MM.1S (cell line): ENCODE data around the gene COL27A1.

Experiments used
- DNase-seq: peaks from one replicate; pipeline ENCODE4 v3.0.0-alpha.2; 2015
- H2AFZ ChIP-seq: fragments of 300-600 bp; sonication (generic); 2 replicates; pipeline ENCODE4 v1.6.0; 2016; ENCODE audit warnings: antibody characterized with exemption, low read length
- H3F3A ChIP-seq: fragments of 300-600 bp; sonication (generic); 2 replicates; pipeline ENCODE4 v1.6.1; 2016; ENCODE audit warnings: mild to moderate bottlenecking, antibody characterized with exemption, low read length, moderate library complexity, mixed read lengths; ENCODE audit not compliant: insufficient read depth
- H3K27ac ChIP-seq: fragments of 300-600 bp; sonication (generic); 2 replicates; pipeline ENCODE4 v1.5.1; 2016; ENCODE audit warnings: mild to moderate bottlenecking, low read length
- H3K27me3 ChIP-seq: fragments of 300-600 bp; sonication (generic); replicated peaks from 2 replicates; pipeline ENCODE4 v1.6.0; 2016; ENCODE audit warnings: low read length; ENCODE audit not compliant: insufficient read depth
- H3K36me3 ChIP-seq: fragments of 300-600 bp; sonication (generic); replicated peaks from 2 replicates; pipeline ENCODE4 v1.6.1; 2016; ENCODE audit warnings: mild to moderate bottlenecking, low read length, mixed read lengths; ENCODE audit not compliant: insufficient read depth
- H3K4me1 ChIP-seq: fragments of 300-600 bp; sonication (generic); 2 replicates; pipeline ENCODE4 v1.6.1; 2016; ENCODE audit warnings: low read length, mixed read lengths
- H3K4me2 ChIP-seq: fragments of 300-600 bp; sonication (generic); 2 replicates; pipeline ENCODE4 v1.6.0; 2016; ENCODE audit warnings: low read depth, low read length
- H3K4me3 ChIP-seq: fragments of 300-600 bp; sonication (generic); 2 replicates; pipeline ENCODE4 v1.5.1; 2016; ENCODE audit warnings: low read length, mixed read lengths
- H3K79me2 ChIP-seq: fragments of 300-600 bp; sonication (generic); 2 replicates; pipeline ENCODE4 v1.6.1; 2016; ENCODE audit warnings: mixed run types, low read length, mixed read lengths
- H3K9ac ChIP-seq: fragments of 300-600 bp; sonication (generic); 2 replicates; pipeline ENCODE4 v1.6.1; 2016; ENCODE audit warnings: low read length, mixed read lengths
- H3K9me2 ChIP-seq: fragments of 300-600 bp; sonication (generic); replicated peaks from 2 replicates; pipeline ENCODE4 v1.6.1; 2016; ENCODE audit warnings: mild to moderate bottlenecking, low read length, mixed read lengths; ENCODE audit not compliant: insufficient read depth
- H3K9me3 ChIP-seq: fragments of 300-600 bp; sonication (generic); replicated peaks from 2 replicates; pipeline ENCODE4 v1.6.1; 2016; ENCODE audit warnings: mild to moderate bottlenecking, low read length, mixed read lengths; ENCODE audit not compliant: insufficient read depth
- H4K20me1 ChIP-seq: fragments of 300-600 bp; sonication (generic); 2 replicates; pipeline ENCODE4 v1.6.1; 2016; ENCODE audit warnings: mild to moderate bottlenecking, low read length, moderate library complexity, mixed read lengths; ENCODE audit not compliant: insufficient read depth
- EZH2 ChIP-seq: fragments of 300-600 bp; sonication (generic); optimal IDR thresholded peaks from 2 replicates; pipeline ENCODE3; 2017; ENCODE audit warnings: low read depth, mild to moderate bottlenecking, antibody characterized with exemption, low read length, mixed read lengths
- EZH2phosphoT487 ChIP-seq: fragments of 300-600 bp; sonication (generic); IDR thresholded peaks from 2 replicates; pipeline ENCODE4 v1.6.1; 2018; ENCODE audit warnings: antibody characterized with exemption, low read length
- TF ChIP-seq, protein P1 (sequence below): fragments of 300-600 bp; sonication (generic); IDR thresholded peaks from 2 replicates; pipeline ENCODE4 v1.5.1; 2016; ENCODE audit warnings: antibody characterized with exemption, low read length, mixed read lengths

Gene COL27A1

DNA sequence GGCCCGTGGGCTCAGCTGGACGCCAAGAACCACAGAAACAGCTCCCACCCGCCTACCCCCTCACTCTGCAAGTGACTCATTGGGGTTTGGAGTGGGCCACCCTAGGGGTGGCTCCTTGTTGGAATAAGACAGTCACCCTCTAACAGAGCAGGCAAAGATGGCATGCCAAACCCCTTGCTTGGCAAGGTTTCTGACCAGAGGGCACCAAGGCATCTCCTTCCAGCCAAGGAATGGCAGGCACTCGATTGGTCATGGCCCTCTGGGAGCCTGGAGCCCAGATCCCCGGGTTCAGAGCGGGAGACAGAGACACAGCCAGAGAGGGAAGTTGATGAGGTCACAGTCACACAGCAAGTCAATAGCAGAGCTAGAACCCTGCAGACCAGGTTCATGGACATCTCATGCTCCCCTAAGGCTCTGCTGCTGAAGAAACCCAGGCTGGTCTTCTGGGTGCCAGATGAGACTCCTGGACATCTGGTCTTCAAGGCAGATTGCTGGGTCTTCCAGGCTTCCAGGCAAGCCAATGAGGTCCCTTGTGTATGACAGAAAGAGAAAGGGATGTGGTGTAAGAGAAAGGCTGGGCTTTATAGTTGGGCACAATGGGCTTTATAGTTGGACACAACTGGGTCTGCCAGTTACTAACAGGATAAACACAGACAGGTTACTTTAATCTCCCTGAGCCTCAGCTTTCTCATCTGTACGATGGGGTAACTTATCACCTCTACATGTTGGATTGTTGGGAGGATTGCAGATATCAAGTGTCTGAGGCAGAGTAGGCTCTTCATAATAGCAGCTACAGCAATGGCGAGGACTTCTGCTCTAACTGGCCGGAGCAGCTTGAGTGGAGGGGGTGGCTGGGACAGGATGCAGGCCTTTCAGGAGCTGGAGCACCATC is 33.0 kb upstream of the COL27A1 start:
- H3K4me3 ChIP-seq: no peak overlapping the region
- no peaks in the 10 kb centered on the region for H3K9me2 ChIP-seq
- H3K27me3 ChIP-seq: peaks cover 19% of the 10 kb centered on the region
- no peak for TF ChIP-seq EZH2
- TF ChIP-seq, protein P1, sequence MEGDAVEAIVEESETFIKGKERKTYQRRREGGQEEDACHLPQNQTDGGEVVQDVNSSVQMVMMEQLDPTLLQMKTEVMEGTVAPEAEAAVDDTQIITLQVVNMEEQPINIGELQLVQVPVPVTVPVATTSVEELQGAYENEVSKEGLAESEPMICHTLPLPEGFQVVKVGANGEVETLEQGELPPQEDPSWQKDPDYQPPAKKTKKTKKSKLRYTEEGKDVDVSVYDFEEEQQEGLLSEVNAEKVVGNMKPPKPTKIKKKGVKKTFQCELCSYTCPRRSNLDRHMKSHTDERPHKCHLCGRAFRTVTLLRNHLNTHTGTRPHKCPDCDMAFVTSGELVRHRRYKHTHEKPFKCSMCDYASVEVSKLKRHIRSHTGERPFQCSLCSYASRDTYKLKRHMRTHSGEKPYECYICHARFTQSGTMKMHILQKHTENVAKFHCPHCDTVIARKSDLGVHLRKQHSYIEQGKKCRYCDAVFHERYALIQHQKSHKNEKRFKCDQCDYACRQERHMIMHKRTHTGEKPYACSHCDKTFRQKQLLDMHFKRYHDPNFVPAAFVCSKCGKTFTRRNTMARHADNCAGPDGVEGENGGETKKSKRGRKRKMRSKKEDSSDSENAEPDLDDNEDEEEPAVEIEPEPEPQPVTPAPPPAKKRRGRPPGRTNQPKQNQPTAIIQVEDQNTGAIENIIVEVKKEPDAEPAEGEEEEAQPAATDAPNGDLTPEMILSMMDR: no peak
- no peak for TF ChIP-seq EZH2phosphoT487
- H3K79me2 ChIP-seq: no peaks in the 10 kb centered on the region
- no peak for DNase-seq
- H3K36me3 ChIP-seq: no peaks in the 10 kb centered on the region
- H4K20me1 ChIP-seq: no peaks in the 10 kb centered on the region
- H3K27ac ChIP-seq: no peak overlapping the region
- H3K4me1 ChIP-seq: no peaks in the 10 kb centered on the region
- H2AFZ ChIP-seq: no peak overlapping the region
- H3K9ac ChIP-seq: no peak overlapping the region
- no peak overlapping the region for H3K4me2 ChIP-seq
- no peaks in the 10 kb centered on the region for H3K9me3 ChIP-seq
- no peaks in the 10 kb centered on the region for H3F3A ChIP-seq

DNA sequence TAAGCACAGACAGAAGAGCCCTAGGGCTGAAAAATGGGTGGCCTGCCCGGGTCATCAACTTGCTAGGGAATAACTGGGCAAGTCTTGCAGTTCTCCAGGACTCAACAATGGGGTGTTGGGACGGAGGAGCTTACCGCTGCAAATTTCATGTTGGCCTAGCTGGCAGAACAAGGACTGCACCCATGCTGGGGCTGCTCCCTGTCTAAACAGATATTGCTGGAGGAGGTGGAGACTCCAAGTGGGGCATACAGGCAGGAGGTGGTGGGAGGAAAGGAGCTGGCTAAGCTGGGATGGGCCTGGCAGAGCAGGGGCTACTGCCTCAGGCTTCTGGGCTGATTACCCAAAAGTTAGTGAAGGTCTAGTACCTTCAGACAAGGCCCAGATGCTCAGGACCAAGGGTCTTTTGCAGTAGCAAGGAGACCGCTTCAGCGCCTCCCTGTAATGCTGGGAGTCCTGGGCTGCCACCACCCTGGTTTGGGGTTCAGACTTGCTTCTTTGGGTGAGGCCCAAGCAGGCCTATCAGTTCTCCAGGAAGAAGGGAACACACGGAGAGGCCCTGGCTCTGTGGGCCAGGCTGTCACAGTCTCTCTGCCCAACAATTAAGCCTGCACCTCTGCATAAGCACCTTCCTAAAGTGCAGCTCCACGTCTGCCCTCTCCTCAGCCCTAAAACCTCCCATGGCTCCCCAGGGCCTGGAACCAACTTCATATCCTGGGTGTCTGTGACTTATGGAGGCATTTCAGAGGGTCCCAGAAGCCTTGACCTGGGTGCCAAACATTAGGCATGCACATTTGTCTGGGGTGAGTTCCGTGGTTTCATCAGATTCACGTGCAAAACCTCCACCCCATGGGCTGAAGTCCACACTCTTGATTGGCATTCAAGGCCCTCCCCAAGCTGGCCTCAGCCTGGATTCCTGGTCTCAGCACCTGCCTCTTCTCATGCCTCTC is 32.0 kb upstream of the COL27A1 start:
- Histone ChIP-seq H3K27ac (no peak overlapping the region), H3K79me2 (no peaks in the 10 kb centered on the region), H3F3A (no peaks in the 10 kb centered on the region), H3K4me1 (no peaks in the 10 kb centered on the region), H3K9me2 (no peaks in the 10 kb centered on the region), H3K4me3 (no peak overlapping the region), H3K9me3 (no peaks in the 10 kb centered on the region), H4K20me1 (no peaks in the 10 kb centered on the region), H3K36me3 (no peaks in the 10 kb centered on the region), H2AFZ (no peak overlapping the region), H3K9ac (no peak overlapping the region), H3K27me3 (peaks cover 9% of the 10 kb centered on the region), H3K4me2 (no peak overlapping the region)
- DNase-seq: no peak
- no peak for TF ChIP-seq EZH2
- TF ChIP-seq, protein P1: no peak
- TF ChIP-seq EZH2phosphoT487: no peak

DNA sequence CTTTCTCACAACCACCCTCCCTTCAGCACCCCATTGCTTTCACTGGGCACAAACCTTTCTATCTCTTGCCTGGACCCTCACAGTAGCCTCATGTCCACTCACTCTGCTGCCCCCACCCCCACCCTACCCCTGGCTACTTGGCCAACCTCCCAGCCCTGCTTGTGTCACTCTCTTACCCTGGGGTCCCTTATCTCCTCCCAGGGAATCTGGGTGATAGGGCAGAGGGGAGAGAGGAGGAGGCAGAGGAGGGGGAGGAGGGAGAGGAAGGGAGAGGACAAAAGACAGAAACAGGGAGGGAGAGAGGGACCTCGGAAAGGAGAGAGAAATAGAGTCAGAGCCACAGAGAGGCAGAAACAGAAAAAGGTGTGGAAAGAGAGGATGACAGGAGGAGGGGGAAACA is 31.2 kb upstream of the COL27A1 start:
- H3K79me2 ChIP-seq: no peaks in the 10 kb centered on the region
- DNase-seq: no peak
- no peaks in the 10 kb centered on the region for H3K9me3 ChIP-seq
- H3K9ac ChIP-seq: no peak overlapping the region
- no peaks in the 10 kb centered on the region for H3F3A ChIP-seq
- no peaks in the 10 kb centered on the region for H4K20me1 ChIP-seq
- H3K36me3 ChIP-seq: no peaks in the 10 kb centered on the region
- no peak overlapping the region for H3K4me2 ChIP-seq
- H2AFZ ChIP-seq: no peak overlapping the region
- no peak overlapping the region for H3K27ac ChIP-seq
- no peak for TF ChIP-seq EZH2phosphoT487
- TF ChIP-seq, protein P1: no peak
- no peak for TF ChIP-seq EZH2
- H3K4me3 ChIP-seq: no peak overlapping the region
- H3K27me3 ChIP-seq: 0 out of 2 replicates have a peak, but pooled peaks cover 1% of the 10 kb centered on the region
- H3K4me1 ChIP-seq: no peaks in the 10 kb centered on the region
- no peaks in the 10 kb centered on the region for H3K9me2 ChIP-seq
